Measurements from ENCODE around the gene ABL1. TPM values are rescaled to one million over a fixed set of nuclear protein-coding genes. Genes with fewer than 3 reads are reported as not detected.

ABL1 gene
- total RNA-seq, 4 donors from 2014 or later = 90.9 to 151 (median 133) TPM

DNA sequence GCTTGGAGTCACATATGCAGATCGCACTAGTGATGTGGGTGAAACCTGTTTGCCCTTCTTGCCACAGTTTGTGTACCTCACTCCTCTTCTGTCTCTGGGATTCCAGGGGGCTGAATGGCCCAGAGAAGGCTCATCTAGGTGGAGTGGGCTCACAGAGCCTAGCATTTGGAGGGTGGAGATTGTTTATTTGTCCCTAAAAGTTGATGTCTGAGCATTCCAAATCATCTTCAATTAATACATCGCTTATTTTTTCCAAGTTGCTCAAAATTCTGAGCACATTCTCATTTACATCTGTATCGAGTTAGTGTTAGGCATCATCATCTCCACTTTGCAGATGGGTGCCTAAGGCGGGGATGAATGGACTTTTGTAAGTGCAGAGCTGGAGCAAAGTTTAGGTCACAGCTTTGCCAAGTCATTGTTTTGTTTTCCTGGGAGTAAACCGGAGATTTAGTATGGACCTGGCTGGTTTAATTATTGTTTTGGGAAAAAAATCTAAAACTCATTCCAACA lies 2.0 kb downstream of the ABL1 start:
- no peaks in the 10 kb centered on the region for H3K36me3 ChIP-seq
- no peaks in the 10 kb centered on the region for H3K27me3 ChIP-seq
- peak overlapping the region; percentile 65 to 78 (median 70) for H3K4me3 ChIP-seq
- peaks cover 67 to 83% (median 74%) of the 10 kb centered on the region in 4 donors for H3K4me1 ChIP-seq
- H3K9me3 ChIP-seq = no peaks in the 10 kb centered on the region
- TF ChIP-seq POLR2AphosphoS5 (IDR thresholded peaks at IDR 0.05) = no peak
- no peak for TF ChIP-seq POLR2A (IDR thresholded peaks at IDR 0.05; ENCODE audit: low read depth)
- TF ChIP-seq EP300 (IDR thresholded peaks at IDR 0.05) = no peak
- no peak for TF ChIP-seq CTCF (IDR thresholded peaks at IDR 0.05)
- intact Hi-C loops (cut with DNase I) = no loop called here
- DNase-seq (ENCODE audit: extremely low spot score) = no peak
- WGBS = 29% methylated on average over 5 of the region's 5 CpGs
- peak overlapping the region; percentile 89 to 93 (median 92) for H3K27ac ChIP-seq (replicated peaks in 1 of 4)

DNA sequence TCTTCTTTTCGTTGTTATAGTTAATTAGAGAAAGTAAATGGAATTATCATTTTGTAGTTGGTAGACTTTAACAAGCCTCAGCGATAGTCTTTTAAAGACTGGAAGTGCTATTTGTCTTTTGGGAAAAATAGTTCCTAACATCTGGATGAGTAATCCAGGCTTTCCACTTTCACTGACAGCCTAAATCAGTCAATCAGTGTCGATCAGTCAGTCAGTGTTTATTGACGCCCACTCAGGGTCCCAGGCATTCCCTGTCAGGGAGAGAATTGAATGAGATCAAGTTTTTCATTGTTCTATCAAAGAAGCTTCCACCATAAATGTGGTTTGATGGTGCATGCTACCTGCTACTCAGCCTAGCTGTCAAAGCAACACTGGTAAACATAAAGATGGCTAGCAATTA lies 2.6 kb downstream of the ABL1 start:
- H3K9me3 ChIP-seq = no peaks in the 10 kb centered on the region
- 39% methylated on average over 4 of the region's 4 CpGs for WGBS
- peak overlapping the region; percentile 65 to 78 (median 70) for H3K4me3 ChIP-seq
- peaks cover 71 to 88% (median 80%) of the 10 kb centered on the region in 4 donors for H3K4me1 ChIP-seq
- no peaks in the 10 kb centered on the region for H3K36me3 ChIP-seq
- no peaks in the 10 kb centered on the region for H3K27me3 ChIP-seq
- H3K27ac ChIP-seq (replicated peaks in 1 of 4) = peak overlapping the region; percentile 89 to 93 (median 92)
- DNase-seq (ENCODE audit: extremely low spot score) = no peak
- no peak for TF ChIP-seq CTCF (IDR thresholded peaks at IDR 0.05)
- TF ChIP-seq POLR2AphosphoS5 (IDR thresholded peaks at IDR 0.05) = no peak
- no peak for TF ChIP-seq POLR2A (IDR thresholded peaks at IDR 0.05; ENCODE audit: low read depth)
- no peak for TF ChIP-seq EP300 (IDR thresholded peaks at IDR 0.05)
- intact Hi-C loops (cut with DNase I) = no loop called here

DNA sequence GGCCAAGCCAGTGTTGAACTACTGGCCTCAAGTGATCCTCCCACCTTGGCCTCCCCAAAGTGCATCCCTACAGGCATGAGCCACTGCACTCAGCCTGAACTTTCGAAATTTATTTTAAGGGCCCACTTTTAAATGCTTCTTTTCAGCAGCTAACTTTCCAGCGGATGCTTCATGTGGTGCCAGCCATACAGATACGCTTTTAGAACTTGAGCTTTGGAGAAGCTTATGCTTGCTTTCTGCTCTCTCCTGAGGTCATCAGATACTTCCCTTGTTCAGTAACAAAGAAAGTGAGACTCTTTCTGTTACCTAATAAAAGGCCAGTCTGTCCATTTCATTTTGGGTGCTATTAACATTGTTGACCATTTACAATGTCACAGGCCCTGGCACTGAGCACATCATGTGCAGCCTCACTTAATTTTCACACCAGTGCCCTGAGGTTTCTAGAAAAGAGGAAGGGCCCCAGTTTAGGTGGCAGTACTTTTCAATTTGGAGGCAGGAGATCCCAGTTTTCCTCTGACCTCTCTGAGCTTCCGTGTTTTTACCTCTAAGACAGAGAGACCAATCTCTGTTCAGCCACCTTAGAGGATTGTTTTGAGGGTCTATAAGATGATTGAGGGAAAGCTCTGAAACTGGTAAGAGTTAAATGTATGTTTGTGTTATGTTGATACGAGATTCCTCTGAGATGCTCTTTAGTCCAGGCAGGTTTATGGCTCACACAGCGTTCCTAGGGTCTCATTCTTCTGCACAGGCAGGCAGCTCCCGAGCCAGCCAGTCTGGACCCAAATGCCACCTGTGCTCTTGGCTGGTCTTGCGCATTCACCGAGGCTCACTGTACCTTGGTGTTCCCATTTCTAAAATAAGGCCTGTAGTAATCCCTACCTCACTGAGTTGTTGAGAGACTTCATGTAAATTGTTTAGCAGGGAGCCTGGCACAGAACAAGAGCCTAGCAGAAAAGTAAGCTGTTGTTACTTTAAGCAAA lies 4.4 kb downstream of the ABL1 start:
- TF ChIP-seq POLR2A (IDR thresholded peaks at IDR 0.05; ENCODE audit: low read depth) (no peak), POLR2AphosphoS5 (IDR thresholded peaks at IDR 0.05) (peak; percentile 40 to 66)
- Histone ChIP-seq H3K27me3 (no peaks in the 10 kb centered on the region), H3K36me3 (no peaks in the 10 kb centered on the region), H3K4me1 (peaks cover 74 to 88% (median 82%) of the 10 kb centered on the region in 4 donors), H3K27ac (replicated peaks in 1 of 4) (peak overlapping the region; percentile 89 to 93 (median 92)), H3K4me3 (peak overlapping the region; percentile 65 to 78 (median 70)), H3K9me3 (no peaks in the 10 kb centered on the region)
- intact Hi-C loops (cut with DNase I) = loop anchor here (5.0 kb wide), 1 partner anchor 57 kb away; no protein-coding TSS in a partner anchor
- 48% methylated on average over 9 of the region's 9 CpGs for WGBS
- DNase-seq (ENCODE audit: extremely low spot score) = no peak

DNA sequence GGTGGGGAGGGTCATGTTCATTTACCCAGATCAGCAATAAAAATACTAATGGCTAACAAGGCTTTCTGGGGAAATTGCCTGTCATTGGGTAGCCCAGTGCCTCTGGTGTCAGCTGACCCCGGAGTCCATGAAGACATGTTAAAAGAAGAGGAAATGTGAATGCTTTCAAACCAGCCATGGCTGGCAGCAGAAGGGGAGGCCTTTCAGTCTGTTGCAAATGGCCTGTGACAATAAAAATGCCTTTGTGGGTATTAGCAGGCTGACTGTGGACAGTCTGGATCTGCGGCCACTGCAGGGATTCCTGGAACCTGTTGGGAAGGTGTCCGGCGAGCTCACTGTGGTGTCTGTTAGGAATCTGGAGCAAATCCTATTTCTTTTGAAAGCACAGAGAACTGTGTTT lies 7.5 kb downstream of the ABL1 start:
- Histone ChIP-seq H3K36me3 (no peaks in the 10 kb centered on the region), H3K4me3 (peak overlapping the region in 3 of 4 donors; percentile 1 to 14 (median 12)), H3K9me3 (no peaks in the 10 kb centered on the region), H3K27me3 (no peaks in the 10 kb centered on the region), H3K4me1 (peaks cover 93 to 100% (median 100%) of the 10 kb centered on the region in 4 donors), H3K27ac (replicated peaks in 1 of 4) (peak overlapping the region; percentile 89 to 93 (median 92))
- intact Hi-C loops (cut with DNase I) = loop anchor here (5.0 kb wide), 1 partner anchor 60 kb away; no protein-coding TSS in a partner anchor
- DNase-seq (ENCODE audit: extremely low spot score) = no peak
- WGBS = 61% methylated on average over 4 of the region's 4 CpGs
- no peak for TF ChIP-seq CTCF (IDR thresholded peaks at IDR 0.05)
- TF ChIP-seq POLR2A (IDR thresholded peaks at IDR 0.05; ENCODE audit: low read depth) = no peak
- TF ChIP-seq EP300 (IDR thresholded peaks at IDR 0.05) = no peak
- TF ChIP-seq POLR2AphosphoS5 (IDR thresholded peaks at IDR 0.05) = no peak
